GM18951 (cell line): ENCODE data around the gene ERMARD.

Experiments used
- POLR2A ChIP-seq: IDR thresholded peaks from 4 replicates; pipeline ENCODE4 v1.6.1; 2011; ENCODE audit warnings: mild to moderate bottlenecking; ENCODE audit not compliant: insufficient read length, insufficient read depth; ENCODE audit errors: extremely low read depth
- in situ Hi-C: fragments of 300-500 bp; cut with MboI; formaldehyde crosslinking; loops from one replicate; pipeline ENCODE4 v1.12.0; 2022; ENCODE audit warnings: low sequenced_read_pairs, mixed read lengths, inconsistent platforms; ENCODE audit not compliant: unreplicated experiment

Gene ERMARD

DNA sequence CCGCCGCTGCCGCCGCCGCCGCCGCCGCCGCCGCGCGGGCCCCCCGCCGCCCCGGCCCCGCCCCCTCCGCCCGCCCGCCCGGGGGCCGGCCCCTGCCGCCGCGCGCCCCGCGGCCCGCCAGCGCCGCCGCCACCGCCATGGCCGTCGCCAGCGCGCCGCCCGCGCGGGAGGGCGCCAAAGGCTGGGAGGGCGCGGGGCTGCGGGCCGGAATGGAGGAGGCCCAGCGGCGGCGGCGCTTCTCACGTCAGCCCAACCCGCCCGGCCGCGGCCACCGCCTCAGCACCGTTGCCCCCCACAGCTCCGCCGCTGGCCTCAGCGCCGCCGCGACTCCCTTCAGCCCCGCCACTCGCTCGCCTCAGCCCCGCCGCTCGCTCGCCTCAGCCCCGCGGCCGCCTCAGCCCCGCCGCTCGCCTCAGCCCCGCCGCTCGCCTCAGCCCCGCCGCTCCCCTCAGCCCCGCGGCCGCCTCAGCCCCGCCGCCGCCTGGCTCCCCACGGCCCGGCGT, 27.4 kb upstream of the ERMARD start:
- in situ Hi-C loops, result no loop called here

DNA sequence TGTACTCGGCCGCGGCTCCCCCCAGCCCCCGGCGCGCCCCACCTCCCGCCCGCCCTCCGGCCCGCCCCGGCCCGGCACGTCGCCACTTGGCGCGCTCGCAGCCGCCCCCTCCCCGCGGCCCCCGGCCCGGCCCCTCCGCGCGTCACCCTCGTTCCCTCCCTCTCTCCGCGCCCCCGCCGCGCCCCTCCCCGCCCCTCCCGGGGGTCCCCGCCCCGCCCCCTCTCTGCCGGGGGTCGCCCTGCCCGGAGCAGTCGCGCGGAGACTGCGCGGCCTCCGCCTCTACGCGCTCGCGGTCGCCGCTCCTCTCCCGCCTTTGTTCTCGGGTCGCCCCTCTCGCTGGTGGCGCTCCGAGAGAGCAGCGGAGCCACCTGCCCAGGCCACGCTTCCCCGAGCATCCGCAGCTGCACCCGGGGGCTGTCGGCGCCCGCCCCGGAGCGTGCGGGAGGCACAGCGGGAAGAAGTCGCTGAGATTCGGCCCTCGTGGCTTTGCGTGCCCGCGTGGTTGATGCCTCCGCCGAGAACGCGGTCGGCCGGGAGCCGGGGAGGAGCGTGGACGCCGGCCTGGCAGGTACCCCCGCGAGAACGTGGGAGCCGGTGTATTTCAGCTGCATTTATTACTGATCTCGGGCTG, 26.8 kb upstream of the ERMARD start, which contains the start of gene PHF10:
TSS of gene PHF10 (minus strand) at position 7 of the 631 bp plus-strand sequence. CDS start 569 bp downstream, outside the sequence.
- TF ChIP-seq POLR2A, result no peak
- in situ Hi-C loops, result no loop called here

More for the DNA sequence above, 27.4 kb upstream of the ERMARD start:
- peak; percentile 48 for TF ChIP-seq POLR2A

DNA sequence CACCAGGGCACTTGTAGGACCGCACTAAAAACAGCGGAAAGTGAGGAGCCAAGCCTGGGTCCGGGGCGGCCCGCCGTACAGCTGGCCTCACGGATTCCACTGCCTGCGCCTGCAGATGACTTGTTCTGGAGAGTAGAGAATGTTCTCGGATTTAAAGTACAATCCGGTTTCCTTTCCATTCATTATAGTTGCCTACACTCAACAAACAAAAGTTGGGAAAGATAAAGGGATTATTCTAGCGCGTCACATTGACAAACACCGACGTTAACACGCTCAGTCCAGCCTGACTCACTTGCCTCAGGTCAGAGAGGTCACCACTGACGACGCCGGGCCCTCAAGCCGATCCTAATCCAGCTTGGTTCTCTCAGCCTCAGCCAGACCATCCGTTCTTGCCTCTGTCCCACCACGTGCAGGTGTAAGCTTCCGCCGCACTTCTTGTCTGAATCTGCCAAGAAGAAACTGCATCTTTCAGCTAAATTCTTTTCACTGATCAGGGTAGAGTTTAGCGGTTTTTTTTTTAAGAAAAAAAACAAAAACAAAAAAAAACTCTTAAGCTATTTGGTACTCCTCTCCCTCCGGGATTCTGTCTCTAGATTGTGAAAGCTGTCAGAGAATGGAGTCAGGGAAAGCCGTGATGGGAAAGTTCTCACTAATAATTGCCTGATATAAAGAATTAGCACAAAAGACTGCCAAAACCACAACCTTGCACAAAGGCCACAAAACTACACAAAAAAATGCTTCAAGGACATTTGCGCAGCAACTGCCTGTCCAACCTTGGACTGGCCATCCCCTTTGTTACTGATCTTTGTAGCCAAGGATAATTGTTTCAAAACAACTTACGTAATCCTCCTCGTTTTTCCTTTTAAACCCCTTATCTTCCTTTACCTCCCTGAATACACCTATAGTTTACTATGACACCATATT, 26.0 kb upstream of the ERMARD start:
- in situ Hi-C loops, result no loop called here
- no peak for TF ChIP-seq POLR2A

DNA sequence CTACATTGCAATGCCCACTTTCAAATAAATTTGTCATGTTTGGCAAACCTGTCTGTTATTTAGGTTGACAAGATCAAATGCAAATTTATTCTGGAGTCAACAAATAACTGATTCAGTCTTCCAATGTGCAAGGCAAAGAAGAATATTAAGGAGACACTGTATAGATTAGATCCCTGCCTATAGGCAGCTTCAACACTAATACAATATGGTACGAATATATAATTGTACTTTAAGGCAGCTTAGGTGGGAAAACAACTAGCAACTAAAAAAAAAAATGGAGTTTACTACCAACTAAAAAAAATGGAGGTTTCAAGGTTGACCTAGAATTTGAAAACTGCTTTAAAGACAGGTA, 25.4 kb upstream of the ERMARD start:
- in situ Hi-C loops, result no loop called here
- TF ChIP-seq POLR2A, result no peak

DNA sequence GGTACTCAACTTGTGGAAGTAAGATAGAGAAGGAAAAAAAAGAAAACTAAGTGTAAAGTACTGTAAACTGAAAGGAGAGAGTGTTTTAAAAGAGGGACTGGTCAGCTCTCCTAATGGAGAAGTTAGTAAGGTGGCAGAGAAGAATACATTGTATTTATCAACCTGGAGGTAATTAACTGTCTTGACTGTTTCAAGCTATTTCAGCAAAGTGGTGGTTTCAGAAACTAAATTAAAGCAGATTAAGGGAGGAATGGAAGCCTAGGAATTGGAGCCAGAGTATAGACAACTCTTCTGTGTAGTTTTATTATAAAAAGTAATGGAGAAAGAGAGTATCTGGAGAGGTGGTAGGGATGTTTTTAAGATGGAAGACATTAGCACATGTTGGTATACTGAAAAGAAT, 24.5 kb upstream of the ERMARD start:
- no peak for TF ChIP-seq POLR2A
- in situ Hi-C loops, result no loop called here

DNA sequence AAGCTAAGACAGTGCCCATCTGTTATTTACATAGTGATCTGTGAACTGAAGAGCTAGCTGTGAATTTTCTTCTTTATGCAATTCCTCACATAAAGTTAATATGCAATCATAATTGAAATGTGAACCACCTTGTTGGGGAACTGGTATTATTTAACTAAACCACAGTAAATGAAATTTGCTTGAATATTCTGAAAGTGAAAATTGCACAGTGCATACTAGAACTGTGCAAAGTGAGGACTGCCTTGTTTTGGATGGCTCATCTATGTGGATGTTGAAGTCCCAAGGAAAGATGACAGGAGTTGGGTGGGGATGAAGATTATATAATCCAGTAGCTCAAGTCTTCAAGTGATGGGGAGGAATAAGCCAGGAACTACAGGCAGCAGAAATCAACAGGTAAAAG, 21.5 kb upstream of the ERMARD start:
- in situ Hi-C loops, result no loop called here
- TF ChIP-seq POLR2A, result no peak

DNA sequence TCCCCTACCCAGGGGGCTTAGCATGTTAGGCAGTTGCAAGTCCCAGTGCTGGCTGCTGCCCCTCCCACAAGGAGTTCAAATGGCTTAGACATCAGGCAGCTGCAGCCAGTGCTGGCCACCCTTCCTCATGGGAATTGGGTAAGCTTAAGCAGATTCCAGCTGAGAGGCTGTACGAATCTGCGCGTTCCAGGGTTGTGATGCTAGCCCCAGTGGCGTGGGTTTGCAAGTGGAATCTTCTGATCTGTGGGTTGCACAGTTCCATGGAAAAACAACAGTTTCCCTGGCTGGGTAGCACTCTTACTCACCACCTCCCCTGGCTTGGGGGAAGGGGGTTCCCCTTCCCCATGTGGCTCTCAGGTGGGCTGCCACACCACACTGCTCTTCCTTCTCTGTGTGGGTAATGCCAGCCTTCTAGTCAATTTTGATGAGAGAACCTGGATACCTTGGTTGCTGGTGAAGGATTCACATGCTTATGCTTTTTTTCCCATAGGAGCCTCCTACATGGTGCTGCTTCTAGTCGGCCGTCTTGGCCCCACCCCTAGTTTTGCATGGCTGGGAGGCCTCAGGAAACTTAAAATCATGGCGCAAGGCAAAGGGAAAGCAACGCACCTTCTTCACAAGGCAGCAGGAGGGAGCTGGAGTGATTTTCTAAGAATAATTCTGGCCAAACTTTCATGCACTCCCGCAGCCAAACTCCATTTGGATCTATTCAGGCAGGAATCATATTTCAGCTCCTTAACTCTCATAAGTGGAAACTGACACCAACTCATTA, 13.0 kb upstream of the ERMARD start:
- in situ Hi-C loops, result no loop called here
- TF ChIP-seq POLR2A, result no peak

DNA sequence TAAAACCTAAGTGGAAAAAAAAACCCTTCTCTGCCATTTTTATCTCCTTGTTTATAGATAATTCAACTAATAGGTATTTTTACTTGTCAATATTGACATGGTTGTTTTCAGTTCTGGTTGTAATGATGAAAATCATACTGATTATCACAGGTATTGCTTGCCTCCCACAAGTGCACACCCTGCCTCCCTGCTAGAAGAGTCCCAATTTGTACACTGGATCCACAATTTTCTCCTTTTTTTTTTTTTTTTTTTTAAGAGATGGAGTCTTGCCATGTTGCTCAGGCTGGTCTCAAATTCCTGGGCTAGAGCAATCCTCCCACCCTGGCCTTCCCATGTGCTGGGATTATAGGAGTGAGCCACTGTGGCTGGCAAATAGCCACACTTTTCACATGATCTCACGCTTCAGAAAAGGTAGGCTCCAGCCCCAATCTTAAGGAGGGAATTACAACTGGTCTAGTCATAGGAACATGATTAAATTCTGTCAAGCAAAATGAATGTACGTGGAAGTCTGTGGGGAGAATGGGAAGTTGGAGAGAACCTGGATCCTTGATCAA, 12.4 kb upstream of the ERMARD start:
- in situ Hi-C loops, result no loop called here
- no peak for TF ChIP-seq POLR2A

DNA sequence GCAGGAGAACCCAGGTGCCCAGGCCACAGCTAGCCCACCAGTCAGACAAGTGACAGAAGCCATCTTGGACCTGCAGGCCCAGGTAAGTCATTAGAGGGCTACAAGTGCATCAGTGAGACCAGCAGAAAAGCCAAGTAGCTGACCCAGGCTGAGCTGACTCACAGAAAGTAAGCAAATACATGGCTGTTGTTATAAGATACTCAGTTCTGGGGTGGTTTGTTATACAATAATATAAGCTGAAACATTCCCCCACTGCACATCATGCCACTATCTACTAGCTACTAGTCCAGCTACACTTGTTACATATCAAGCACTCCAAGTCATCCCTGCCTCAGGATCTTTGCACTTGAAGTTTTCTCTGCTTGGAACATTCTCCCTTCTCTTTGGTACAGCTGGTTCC, 10.1 kb upstream of the ERMARD start:
- in situ Hi-C loops, result no loop called here
- TF ChIP-seq POLR2A, result no peak

DNA sequence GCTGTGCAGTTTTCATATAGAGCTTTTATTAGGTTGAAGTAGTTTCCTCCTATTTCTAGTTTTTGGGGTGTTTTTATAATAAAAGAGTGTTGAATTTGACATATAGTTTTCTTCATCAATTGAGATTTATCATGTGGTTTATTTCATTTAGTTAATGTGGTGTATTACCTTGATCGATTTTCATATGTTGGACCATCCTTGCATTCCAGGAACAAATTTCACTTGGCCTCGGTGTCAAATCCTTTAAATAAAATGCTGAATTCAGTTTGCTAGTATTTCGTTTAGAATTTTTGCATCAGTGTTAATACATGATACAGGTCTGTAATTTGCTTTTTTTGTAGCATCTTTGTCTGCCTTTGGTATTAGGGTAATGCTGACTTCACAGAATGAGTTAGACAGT, 6.0 kb upstream of the ERMARD start:
- in situ Hi-C loops, result no loop called here
- TF ChIP-seq POLR2A, result no peak

DNA sequence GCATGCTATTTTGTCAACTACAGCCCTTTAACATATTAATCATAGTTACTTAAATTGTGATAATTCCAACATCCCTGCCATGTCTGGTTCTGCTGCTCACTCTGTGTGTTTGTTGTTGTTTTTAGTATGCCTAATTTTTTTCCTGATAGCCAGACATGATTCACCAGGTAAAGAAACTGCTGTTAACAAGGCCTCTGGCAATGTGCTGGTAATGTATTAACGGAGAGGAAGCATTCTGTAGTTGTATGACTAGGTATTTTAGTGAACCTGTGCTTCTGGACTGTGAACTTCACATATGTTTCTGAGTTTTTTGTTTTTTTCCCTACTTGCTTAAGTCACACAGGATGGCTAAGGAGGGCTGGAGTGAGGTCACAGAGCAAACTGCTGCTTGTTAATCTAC, 4.9 kb upstream of the ERMARD start:
- in situ Hi-C loops, result no loop called here
- TF ChIP-seq POLR2A, result no peak

DNA sequence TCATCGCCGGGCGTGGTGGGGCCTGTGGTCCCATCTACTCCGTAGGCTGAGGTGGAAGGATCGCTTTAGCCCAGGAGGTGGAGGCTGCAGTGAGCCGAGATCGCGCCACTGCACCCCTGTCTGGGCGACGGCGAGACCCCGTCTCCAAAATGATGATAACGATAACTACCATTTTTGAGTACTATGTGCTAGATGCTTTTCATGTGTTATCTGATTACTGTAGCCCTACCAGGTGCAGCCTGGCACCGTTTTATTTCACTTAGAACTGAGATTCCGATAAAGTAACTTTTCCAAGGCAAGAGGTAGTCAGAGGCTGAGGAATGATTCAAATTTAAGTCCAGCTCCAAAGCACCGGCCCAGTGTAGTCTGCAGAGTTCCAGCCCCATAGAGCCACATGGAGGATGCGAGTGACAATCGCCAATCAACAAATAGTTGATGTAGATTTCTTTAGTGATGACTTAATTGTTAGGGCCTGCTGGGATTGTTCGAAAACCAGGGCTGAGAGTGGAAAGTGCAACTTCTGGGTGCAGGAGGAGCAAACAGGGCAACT, 727 bp downstream of the ERMARD start:
- no peak for TF ChIP-seq POLR2A
- in situ Hi-C loops, result no loop called here

DNA sequence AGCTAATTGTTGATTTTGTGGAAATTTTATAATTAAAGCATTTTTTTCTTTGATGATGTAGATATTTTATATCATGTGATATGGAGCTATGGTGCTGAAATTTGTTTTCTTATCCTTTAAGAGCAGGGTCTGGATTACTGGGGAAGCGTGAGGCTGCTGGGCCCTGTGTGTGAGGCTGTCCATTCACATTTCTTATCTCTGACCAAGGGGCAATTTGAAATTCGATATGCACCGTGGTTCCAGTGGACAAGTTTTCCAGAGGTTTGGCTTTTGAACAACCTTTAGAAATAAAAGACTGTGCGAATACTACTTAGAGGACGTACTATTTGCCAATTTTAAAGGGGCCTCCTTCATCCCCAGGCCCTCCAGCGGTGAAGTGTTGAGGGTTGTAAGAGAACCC, 3.7 kb downstream of the ERMARD start:
- in situ Hi-C loops, result no loop called here
- no peak for TF ChIP-seq POLR2A
